Right lobe of liver (tissue), 4 donors: ENCODE measurements around the gene MPZL2.

Experiments
- CTCF ChIP-seq, 4 donors: fragments of 200-600 bp in 3 of 4; fragments of 450-650 bp in 1 of 4; IDR thresholded peaks; one replicate each; pipeline versions ENCODE4 v1.5.1 to v1.8.0; 2016 to 2022; ENCODE audit warnings: antibody characterized with exemption in 4 of 4, mild to moderate bottlenecking in 2 of 4
- POLR2A ChIP-seq: fragments of 450-650 bp; IDR thresholded peaks from one replicate; pipeline ENCODE4 v1.6.1; 2017; ENCODE audit warnings: antibody characterized with exemption, mild to moderate bottlenecking
- donor health status: DM: no; HTN: no; CAD: no.
- donor health status: DM: no; HTN: no; CAD: no.
- donor health status: DM: no; HTN: yes; CAD: no.

DNA sequence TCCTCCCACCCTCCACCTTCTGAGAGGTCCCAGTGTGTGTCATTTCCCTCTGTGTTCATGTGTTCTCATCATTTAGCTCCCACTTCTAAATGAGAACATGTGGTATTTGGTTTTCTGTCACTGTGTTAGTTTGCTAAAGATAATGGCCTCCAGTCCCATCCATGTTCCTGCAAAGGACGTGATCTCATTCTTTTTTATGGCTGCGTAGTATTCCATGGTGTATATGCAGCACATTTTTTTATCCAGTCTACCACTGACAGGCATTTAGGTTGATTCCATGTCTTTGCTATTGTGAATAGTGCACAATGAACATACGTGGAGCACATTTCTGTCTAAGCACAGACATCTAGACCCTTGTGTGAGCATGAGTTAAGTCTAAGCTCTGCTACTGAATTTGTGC is 46.2 kb upstream of the MPZL2 start:
- TF ChIP-seq CTCF (IDR thresholded peaks at IDR 0.05) (no peak), POLR2A (no peak)
